ES-I3 (cell line): ENCODE data around the gene DSTYK.
"Not testable (repeated sequence)": the region's sequence is repeated elsewhere in the genome, so short reads cannot be mapped to it uniquely, and the experiment has no call there.

Source experiments
- H3K36me3 ChIP-seq: 2 replicates; pipeline ENCODE4 v1.6.1; 2013; ENCODE audit warnings: mild to moderate bottlenecking, low read length, control low read depth, moderate library complexity; ENCODE audit not compliant: insufficient read depth
- H3K4me1 ChIP-seq: 2 replicates; pipeline ENCODE4 v1.6.1; 2013; ENCODE audit warnings: mild to moderate bottlenecking, control low read depth, low read length; ENCODE audit not compliant: insufficient read depth
- H3K9ac ChIP-seq: 2 replicates; pipeline ENCODE4 v1.6.1; 2013; ENCODE audit warnings: low read depth, mild to moderate bottlenecking, low read length, moderate library complexity
- H3K9me3 ChIP-seq: 2 replicates; pipeline ENCODE4 v1.6.1; 2013; ENCODE audit warnings: mild to moderate bottlenecking, low read length, moderate library complexity; ENCODE audit not compliant: control insufficient read depth, insufficient read depth

DSTYK gene

DNA sequence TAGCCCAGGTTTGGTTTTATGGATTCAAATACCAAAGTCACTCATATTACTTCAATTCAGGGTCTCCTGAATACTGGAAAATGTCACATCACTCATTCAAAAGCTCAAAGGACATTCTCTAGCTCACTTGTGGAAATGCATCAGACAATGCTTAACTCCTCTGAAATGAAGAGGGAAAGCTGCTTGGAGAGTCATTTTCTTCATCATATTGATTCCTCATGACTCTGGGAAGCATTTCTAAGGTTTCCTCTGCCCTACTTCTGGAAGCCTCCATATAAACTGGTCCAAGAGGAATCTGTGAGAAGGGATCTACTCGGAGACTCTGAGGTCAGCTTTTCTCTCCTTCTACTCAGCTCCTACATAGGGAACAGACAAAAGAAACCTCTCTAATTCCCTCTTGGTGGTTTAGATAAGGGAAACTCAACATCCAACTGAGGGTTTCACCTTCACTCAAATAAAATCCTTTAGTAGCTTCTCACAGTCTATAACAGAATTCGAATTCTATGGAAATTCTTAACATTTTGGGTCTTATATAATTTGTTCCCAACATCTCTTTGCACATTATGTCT lies 53.4 kb downstream of the DSTYK start:
- Histone ChIP-seq H3K9ac (no peak overlapping the region), H3K9me3 (peaks cover 15% of the 10 kb centered on the region), H3K4me1 (no peaks in the 10 kb centered on the region), H3K36me3 (peaks cover 32% of the 10 kb centered on the region; the same call in 1 of the 2 replicates)

DNA sequence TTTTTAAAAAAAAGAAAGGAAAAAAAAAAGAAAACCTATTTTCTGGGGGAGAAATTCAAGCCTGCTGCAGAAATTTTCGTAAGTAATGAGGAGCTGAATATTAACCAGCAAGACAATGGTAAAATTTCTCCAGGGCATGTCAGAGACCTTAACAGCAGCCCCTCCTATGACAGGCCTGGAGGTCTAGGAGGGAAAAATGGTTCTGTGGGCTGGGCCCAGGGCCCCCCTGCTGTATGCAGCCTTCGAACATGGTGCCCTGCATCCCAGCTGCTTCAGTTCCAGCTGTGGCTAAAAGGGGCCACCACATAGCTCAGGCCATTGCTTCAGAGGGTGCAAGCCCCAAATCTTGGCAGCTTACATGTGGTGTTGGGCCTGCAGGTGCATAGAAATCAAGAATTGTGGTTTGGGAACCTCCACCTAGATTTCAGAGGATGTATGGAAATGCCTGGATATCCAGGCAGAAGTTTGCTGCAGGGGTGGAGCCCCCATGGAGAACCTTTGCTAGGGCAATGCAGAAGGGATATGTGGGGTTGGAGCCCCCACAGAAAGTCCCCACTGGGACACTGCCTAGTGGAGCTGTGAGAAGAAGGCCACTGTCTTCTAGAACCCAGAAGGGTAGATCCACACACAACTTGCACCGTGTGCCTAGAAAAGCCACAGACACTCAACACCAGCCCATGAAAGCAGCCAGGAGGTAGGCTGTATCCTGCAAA lies 55.7 kb downstream of the DSTYK start:
- Histone ChIP-seq H3K9me3 (peaks cover 15% of the 10 kb centered on the region), H3K36me3 (peaks cover 32% of the 10 kb centered on the region; the same call in 1 of the 2 replicates)
- H3K9ac ChIP-seq = not testable (repeated sequence)

DNA sequence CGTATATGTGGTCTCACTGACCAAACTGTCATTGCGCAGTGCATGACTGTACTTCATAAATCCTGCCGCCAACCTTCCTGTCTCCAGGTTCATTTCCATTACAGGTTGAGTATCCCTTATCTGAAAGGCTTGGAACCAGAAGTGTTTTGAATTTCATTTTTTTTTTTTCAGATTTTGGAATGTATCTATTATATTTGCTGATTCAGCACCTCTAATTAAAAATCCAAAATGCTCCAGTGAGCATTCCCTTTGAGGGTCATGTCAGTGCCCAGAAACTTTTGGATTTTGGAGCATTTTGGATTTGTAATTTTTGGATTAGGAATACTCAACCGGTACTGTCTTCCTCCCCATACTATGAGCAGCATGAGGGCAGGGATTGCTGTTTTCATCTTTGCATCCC lies 59.0 kb downstream of the DSTYK start:
- H3K4me1 ChIP-seq = no peaks in the 10 kb centered on the region
- H3K9ac ChIP-seq = no peak overlapping the region
- H3K36me3 ChIP-seq = peaks cover 13% of the 10 kb centered on the region; the same call in 1 of the 2 replicates
- peaks cover 15% of the 10 kb centered on the region for H3K9me3 ChIP-seq

More for the DNA sequence above, 55.7 kb downstream of the DSTYK start:
- not testable (repeated sequence) for H3K4me1 ChIP-seq

DNA sequence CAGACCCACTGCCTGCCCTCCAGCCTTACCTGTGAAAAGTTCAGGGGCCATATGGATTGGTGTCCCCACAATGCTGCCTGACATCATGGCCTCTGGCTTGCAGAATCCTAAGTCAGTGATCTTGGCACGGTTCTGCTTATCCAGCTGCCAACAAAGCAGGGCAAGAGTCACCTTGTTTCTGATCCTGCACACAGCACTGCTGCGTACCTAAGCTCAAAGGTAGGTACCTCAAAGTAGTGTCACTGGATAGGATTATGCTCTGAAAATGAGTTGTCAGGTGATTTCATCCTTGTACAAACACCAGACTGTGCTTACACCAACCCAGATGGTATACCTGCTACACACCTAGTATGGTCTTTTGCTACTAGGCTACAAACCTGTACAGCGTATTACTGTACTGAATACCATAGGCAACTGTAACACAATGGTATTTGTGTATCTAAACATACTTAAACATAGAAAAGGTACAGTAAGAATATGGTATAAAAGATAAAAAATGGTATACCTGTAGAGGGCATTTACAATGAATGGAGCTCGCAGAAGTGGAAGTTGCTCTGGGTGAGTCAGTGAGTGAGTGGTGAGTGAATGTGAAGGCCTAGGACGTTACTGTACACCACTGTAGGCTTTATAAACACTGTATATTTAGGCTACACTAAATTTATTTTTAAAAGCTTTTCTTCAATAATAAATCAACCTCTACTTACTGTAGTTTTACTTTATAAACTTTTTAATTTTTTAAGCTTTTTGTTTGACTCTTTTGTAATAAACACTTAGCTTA lies 60.7 kb downstream of the DSTYK start:
- H3K4me1 ChIP-seq = no peaks in the 10 kb centered on the region
- no peaks in the 10 kb centered on the region for H3K36me3 ChIP-seq
- peaks cover 3% of the 10 kb centered on the region for H3K9me3 ChIP-seq
- no peak overlapping the region for H3K9ac ChIP-seq

DNA sequence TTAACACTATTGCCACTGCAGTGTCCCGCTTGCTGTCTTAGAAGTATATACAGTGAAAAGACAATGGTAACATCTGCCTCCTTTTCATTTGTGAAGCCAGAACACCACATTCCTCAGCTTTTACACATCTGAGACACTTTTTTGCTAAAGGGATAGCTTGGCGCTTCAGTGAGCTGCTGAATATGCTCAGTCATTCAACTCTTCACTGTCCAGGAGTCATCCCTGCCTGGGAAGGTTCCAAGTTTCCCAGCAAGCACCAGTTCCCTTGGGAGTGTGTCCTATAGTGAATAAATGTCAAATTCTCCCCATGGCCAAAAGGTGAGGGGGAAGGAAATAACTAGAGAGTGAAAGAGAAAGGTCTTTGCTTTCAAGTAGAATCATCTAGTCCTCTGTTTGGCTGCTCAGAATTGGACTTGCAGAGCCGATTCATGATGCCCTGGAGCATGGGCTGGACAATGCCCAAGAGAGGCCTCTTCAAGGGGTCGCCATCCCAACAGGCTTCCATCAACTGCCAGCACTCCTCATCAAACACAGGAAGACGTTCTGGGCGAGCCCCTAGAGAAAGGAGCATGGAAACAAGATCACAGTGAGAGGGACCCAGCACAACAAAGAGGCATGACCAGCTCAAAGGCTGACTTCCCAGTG lies 64.2 kb downstream of the DSTYK start:
- H3K36me3 ChIP-seq = no peaks in the 10 kb centered on the region
- H3K9ac ChIP-seq = no peak overlapping the region
- peaks cover 12% of the 10 kb centered on the region; the same call in 1 of the 2 replicates for H3K4me1 ChIP-seq
- no peaks in the 10 kb centered on the region for H3K9me3 ChIP-seq

DNA sequence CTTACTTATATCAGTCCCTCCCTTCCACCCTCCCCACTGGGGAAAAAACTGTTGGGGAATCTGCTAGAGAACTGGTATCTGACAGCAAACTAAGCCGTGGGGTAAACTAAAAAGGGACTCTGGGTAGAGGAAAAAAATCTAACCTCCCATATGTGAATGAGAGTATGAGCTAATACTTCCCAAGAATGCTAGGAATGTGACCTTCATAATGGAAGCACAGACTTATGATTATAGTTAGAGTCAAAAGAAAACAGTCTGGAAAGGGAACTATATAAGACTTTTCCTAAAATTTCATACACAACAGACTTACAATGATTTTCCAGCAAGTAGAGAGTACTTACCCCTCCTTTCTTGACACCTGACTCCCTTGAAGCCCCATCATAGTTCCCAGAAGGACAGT lies 66.8 kb downstream of the DSTYK start:
- Histone ChIP-seq H3K36me3 (no peaks in the 10 kb centered on the region), H3K9me3 (no peaks in the 10 kb centered on the region), H3K9ac (no peak overlapping the region), H3K4me1 (peaks cover 12% of the 10 kb centered on the region; the same call in 1 of the 2 replicates)

DNA sequence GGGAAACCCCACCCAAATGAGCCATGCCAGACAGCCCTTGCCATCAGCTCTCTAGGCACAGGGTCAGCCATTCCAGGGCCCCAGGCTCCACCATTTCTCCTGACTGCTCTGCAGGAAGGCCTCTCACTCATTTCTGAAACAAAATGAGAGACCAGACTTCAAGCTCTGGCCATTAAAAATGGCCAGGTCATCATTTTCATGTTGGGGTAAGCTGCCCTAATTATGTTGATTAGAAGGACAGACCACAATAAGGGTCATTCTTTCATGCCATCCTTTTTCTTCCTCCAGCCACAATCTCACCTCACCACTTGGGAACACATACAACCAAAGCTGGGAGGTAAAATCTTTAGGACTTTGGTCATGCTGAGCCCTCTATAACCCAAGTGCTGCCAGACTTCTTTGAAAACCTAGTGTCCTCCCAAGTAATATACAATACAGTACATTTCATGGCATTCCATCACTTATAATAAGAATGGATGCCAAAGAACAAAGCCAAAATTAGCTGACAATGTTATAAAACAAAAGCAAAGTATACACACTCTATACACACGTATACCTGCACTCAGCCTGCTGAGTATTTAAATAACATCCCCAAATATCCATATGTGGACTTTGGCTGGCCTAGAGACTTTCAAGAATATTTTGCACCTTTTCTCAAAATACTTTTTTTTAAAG lies 67.3 kb downstream of the DSTYK start:
- Histone ChIP-seq H3K4me1 (peaks cover 12% of the 10 kb centered on the region; the same call in 1 of the 2 replicates), H3K9ac (no peak overlapping the region), H3K36me3 (no peaks in the 10 kb centered on the region), H3K9me3 (no peaks in the 10 kb centered on the region)

DNA sequence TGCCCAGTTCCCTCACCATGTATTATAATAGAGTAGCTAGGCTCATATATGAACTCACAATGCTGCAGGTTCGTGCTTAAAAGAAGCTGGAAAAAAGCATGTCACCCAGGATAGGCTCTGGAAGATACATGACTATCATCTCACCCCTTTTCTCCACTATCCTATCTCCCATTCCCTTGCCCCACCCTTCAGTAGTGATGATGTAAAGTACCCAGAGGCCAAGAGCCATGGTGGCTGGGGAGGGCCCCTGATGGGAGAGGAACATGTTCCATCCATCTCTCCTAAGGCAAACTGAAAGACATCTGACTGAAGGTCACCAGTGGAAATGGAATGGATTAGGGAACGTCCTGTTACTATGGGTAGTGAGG lies 69.4 kb downstream of the DSTYK start:
- H3K9ac ChIP-seq = no peak overlapping the region
- H3K4me1 ChIP-seq = peaks cover 12% of the 10 kb centered on the region; the same call in 1 of the 2 replicates

DNA sequence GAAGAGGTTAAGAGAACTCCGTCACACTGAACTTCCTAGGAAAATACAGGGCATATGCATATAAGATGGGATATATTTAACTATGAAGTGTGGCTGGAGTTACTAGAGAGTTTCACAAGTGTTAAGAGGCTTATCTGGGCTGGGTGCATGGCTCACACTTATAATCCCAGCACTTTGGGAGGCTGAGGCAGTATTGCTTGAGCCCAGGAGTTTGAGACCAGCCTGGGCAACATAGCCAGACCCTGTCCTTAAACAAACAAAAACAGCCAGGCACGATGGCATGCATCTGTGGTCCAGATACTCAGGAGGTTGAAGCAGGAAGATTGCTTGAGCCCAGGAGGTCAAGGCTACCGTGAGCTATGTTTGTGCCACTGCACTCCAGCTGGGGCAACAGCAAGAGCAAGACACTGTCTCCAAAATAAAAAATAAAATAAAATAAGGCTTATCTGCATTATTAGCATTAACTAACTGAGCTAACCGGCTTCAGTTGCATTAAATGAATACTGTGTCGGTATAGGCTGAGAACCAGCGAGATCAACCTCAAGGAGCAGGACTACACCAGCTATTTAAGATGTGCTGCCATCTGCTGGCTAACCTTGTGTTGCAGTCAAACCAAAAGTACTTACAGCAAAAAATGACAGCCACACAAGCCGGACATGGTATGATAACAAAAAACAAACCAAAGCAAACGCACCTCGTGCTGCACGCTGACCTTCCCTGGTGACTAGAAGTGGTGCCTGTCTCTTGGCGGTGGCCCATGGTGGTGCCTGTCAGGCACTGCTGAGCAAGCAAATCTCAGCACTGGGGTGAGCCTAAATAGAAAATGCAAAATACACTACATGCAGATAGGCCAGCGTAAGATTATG lies 70.0 kb downstream of the DSTYK start:
- Histone ChIP-seq H3K9me3 (no peaks in the 10 kb centered on the region), H3K36me3 (no peaks in the 10 kb centered on the region), H3K9ac (no peak overlapping the region), H3K4me1 (peaks cover 12% of the 10 kb centered on the region; the same call in 1 of the 2 replicates)

More for the DNA sequence above, 69.4 kb downstream of the DSTYK start:
- no peaks in the 10 kb centered on the region for H3K9me3 ChIP-seq
- no peaks in the 10 kb centered on the region for H3K36me3 ChIP-seq

DNA sequence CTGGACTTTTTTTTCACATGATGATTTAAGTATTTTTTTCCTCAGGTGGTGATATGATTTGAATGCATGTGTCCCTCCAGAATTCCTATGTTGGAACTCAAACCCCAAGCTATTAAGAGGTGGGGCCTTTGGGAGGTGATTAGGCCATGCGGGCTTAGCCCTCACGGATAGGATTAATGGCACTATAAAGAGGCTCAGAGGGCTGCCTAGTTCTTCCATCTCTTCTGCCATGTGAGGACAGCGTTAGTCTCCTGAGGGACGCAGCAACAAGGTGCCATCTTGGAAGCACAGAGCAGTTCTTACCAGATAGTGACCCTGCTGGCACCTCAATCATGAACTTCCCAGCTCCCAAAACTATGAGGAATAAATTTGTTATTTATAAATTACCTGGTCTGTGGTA lies 71.4 kb downstream of the DSTYK start:
- H3K9me3 ChIP-seq = no peaks in the 10 kb centered on the region
- H3K9ac ChIP-seq = no peak overlapping the region
- H3K4me1 ChIP-seq = peaks cover 11% of the 10 kb centered on the region; the same call in 1 of the 2 replicates

DNA sequence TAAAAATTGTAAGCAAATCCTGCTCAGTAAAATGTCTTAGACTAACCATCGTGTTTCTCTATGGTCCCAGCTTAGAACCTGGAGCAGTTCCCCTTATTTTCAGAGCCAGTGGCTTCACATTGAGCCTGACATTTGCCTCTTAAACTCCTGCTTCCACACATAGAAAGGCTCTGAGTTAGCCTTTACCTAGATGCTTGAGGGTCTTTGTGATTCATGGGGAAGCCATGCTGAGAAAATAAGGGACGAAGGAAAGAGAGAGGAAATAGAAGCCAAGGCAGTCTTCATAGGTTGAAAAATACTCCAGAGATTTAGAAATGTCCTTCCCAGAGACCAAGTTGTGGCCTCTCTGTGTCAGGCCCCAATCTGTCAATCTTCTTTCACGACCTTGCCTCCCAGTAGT lies 73.6 kb downstream of the DSTYK start:
- Histone ChIP-seq H3K36me3 (no peaks in the 10 kb centered on the region), H3K9me3 (no peaks in the 10 kb centered on the region), H3K9ac (no peak overlapping the region), H3K4me1 (no peaks in the 10 kb centered on the region)

More for the DNA sequence above, 71.4 kb downstream of the DSTYK start:
- no peaks in the 10 kb centered on the region for H3K36me3 ChIP-seq

DNA sequence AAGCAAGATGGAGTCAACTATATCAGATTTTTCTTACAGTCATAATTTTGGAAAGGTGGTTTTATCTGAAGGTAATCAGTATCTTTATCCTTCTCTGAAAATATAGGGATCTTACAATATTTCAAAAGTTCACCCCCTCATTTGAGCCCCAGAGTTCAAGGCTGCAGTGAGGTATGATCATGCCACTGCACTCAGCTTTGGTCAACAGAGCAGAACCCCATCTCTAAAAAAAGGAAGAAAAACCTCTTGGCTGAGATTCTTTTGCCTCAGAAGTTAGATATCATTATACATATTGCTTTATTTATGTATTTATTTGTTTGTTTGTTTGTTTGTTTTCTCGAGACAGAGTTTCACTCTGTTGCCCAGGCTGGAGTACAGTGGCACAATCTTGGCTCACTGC lies 78.2 kb downstream of the DSTYK start:
- no peaks in the 10 kb centered on the region for H3K9me3 ChIP-seq
- H3K36me3 ChIP-seq = no peaks in the 10 kb centered on the region
- H3K9ac ChIP-seq = no peak overlapping the region
- no peaks in the 10 kb centered on the region for H3K4me1 ChIP-seq

DNA sequence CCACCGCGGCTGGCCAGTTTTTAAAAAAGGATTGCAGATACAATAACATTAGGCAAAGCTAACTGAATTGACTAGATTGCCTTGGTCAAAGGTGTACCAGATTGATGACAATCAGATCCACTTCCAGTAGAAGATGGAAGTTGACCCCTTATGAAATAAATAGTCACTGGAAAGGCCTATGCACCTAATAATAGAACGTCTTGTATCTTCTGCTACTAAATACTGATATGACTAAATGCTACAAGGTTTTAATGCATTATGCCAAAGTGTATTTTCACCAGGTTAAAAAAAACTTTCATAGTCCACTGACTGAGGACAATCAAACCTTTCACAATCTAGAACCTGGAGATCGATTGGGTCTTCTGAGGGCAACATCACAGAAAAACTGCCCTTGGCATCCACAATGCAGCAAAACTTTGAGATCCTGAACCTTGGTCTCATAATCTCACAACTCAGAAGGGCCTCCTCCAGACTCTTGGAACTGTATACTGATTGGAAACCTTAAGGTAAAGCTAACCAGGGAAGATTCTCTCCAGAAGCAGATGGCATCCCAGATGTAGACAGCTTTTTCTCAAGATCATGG lies 82.0 kb downstream of the DSTYK start:
- Histone ChIP-seq H3K9me3 (no peaks in the 10 kb centered on the region), H3K9ac (no peak overlapping the region), H3K36me3 (no peaks in the 10 kb centered on the region), H3K4me1 (no peaks in the 10 kb centered on the region)
